NCI-H187 treated with DMSO at 0.1 percent for 48 hours (cell line): Measurements from ENCODE around the gene MSANTD3.
"Not testable (repeated sequence)": the region's sequence is repeated elsewhere in the genome, so short reads cannot be mapped to it uniquely, and the experiment has no call there.

ENCODE experiments used
- DNase-seq: peaks from one replicate; lab custom pipeline; 2025; lab: John Stamatoyannopoulos, UW

MSANTD3 gene

DNA sequence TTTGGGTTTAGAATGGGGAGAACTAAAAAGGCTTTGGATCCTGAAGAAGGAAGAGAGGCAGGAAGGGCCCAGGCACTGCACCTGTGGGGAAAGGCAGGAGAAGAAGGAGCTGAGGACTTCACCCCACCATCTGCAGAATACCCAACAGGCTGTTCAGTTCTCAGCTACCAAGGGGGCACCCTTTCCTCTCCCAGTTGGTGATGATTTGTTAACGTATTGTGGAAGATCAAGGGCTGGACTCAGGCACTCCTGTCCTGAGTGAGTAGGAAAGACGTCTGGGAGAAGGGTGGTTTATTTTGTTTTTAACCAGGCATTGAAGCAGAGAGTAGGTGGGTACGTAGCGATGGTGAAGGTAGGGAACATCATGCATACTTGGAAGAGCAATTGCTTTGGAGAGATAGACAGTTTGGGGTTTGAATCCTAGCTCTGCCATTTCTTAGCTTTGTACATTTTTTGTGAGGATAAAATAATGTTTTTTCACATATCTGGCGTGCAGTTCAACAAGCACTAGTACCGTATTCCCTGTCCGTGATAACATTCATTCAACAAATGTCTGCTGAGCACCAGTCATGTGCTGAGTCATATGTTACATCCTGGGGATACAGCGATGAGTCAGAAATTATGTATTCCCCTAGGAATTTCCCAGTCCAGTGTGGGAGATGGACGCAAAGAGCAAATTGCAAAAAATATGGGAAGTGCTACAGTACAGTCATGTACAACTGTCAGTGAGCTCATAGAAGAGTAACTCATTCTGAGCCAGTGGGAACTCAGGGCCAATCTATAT lies 2.1 kb downstream of the MSANTD3 start:
- DNase-seq = no peak

DNA sequence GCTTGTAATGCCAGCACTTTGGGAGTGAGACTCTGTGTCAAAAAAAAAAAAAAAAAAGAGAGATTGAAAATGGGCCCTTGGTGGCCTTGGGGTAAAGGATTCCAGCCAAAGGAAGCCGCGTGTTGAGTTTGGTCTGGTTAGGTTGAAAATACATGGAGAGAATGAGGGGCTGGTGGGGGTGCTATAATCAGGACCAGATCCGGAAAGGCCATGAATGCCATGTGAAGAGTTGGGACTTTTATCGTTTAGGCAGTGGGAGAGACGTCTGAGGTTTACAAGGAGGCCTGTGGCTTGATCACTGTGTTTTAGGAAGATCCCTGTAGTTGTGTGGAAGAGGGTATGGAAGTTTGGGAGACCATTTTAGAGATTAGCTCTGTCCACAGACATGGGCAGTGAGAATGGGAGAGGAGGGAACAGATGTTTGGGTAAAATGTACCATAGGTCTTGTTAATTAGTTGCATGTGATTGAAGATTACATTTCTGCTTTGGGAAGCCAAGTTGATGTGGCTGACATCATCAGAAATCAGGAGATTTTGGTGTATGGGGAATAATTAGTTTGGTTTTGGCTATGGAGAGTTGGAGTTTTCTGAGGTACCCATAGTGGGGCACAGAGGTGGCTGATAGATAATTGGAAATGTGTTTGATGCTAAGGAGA lies 3.5 kb downstream of the MSANTD3 start:
- DNase-seq = no peak

DNA sequence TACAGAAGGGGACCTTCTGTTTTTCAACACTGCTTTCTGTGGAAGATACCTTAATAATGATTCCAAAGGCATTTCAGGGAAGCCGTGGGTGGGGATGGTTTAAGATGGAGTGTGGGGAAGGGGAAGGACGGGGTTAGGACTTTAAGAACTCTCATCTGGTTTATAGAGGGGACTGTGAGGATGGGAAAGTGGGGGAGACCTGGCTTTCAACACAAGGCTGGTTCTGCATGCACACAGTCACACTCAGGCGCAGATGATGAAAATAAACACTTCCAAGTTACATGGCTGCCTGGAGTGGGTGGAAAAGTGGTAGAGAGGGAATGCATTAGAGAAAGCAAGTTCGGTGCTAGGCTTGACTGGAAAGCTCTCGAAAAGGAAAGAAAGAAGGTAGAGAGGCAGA lies 4.9 kb downstream of the MSANTD3 start:
- DNase-seq = no peak

DNA sequence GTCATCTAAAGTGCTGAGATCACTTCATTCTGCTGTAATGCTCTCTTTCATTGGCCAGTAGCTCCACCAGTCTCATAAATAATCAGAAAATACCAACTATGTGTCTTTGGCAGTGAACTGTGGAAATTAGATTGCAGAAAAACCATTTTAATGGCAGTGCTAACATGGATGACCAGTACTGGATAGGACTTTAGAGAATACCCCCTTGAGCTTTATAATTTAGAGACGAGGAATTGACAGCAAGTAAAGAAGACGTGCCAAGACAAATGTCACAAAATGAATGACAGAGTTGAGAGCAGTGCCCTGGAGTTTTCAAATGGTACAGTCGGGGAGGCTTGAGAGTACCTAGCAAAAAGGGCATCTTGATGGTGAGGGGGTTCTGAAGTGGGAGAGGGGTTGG lies 5.8 kb downstream of the MSANTD3 start:
- DNase-seq = no peak

DNA sequence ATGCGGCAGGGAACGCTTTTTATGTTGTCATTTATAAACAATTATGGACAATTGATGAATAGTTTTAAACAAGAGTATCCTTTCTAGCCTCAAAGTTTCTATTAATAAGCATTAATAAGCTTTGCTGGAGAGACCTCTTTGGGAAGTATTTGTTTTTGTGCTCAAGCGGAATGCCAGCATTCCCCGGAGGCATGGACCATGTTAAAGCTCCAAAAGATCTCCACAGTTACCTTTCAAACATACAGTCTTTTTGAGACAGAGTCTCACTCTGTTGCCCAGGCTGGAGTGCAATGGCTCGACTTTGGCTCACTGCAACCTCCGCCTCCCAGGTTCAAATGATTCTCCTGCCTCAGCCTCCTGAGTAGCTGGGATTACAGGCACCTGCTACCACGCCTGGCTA lies 9.6 kb downstream of the MSANTD3 start:
- DNase-seq = no peak

DNA sequence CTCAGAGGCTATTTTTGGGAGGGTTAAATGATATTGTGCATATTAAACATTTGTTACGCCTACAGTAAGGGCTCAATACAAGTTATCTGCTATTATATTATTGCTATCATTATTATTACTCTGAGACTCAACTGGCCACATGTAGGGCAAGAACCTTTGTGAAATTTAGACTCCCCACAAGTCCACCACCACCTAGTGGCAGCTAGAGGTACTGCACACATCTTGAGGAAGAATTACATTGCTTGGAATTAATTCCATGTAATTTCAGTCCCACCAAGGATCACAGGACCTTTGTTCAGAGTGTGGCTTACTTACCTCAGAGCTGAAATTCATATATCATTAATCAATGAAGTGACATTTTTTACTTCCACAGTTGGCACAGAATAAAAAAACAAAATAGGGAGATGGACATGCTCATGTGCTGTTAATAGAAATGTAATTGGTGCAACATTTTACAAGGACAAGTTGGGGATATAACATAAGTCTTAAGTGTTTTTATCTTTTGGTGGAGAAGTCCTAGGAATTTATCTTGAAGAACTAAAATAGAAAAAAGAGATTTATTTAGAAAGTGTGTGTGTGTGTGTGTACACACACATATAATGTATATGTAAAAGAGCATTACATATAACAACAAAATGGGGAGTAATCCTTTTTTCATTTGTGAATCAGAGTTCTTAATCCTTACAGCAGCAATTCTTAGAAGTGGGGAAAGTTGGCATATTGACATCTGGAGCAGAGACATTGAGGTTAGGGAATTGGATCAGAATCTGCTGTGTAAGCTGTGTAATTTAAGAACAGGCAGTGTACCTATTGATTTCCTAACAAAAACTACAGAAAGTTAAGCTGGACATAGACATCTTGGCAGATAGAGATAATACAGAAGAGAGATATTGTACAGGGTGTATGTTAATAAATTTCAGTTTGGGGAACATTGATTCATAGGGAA lies 11.2 kb downstream of the MSANTD3 start:
- no peak for DNase-seq

DNA sequence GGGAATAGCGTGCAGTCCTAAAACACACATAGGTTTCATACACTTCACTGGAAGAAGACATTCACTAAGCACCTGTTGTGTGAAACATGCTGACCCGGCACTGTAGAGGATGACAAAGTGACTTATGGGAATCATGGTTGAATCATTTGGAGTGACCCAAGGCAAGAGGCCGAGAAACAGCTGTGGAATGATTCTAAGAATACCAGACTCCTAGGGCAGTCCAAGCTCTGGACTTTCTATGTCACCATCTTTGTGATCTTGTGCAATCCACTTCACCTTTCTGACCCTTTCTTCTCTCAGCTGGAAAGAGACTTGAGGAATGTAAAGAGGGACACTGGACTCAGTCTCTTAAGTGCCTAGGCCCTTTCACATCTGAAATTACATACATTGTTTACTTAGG lies 13.1 kb downstream of the MSANTD3 start:
- DNase-seq = no peak

DNA sequence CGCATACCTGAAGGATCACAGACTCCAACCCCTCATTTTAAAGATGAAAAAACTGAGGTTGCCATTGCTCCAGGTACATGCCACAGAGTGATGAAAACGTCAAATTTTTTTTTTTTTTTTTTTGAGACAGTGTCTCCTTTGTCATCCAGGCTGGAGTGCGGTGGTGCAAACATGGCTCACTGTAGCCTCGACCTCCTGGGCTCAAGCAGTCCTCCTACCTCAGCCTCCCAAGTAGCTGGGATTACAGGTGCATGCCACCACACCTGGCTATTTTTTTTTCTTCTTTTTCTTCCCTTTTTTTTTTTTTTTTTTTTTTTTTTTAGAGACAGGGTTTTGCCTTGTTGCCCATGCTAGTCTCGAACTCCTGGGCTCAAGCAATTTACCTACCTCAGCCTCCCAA lies 13.5 kb downstream of the MSANTD3 start:
- DNase-seq = not testable (repeated sequence)

DNA sequence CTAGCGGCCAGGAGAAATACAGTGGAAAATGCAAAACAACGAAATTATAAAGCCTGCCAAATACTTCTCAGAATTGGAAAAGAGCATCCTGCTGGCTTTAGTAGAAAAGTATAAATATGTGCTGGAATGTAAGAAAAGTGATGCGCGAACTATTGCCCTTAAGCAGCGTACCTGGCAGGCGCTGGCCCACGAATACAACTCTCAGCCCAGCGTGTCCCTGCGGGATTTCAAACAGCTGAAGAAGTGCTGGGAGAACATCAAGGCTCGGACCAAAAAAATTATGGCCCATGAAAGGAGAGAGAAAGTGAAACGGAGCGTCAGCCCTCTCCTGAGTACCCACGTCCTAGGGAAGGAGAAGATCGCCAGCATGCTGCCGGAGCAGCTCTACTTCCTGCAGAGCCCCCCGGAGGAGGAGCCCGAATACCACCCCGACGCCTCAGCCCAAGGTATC lies 15.0 kb downstream of the MSANTD3 start:
- DNase-seq = no peak

DNA sequence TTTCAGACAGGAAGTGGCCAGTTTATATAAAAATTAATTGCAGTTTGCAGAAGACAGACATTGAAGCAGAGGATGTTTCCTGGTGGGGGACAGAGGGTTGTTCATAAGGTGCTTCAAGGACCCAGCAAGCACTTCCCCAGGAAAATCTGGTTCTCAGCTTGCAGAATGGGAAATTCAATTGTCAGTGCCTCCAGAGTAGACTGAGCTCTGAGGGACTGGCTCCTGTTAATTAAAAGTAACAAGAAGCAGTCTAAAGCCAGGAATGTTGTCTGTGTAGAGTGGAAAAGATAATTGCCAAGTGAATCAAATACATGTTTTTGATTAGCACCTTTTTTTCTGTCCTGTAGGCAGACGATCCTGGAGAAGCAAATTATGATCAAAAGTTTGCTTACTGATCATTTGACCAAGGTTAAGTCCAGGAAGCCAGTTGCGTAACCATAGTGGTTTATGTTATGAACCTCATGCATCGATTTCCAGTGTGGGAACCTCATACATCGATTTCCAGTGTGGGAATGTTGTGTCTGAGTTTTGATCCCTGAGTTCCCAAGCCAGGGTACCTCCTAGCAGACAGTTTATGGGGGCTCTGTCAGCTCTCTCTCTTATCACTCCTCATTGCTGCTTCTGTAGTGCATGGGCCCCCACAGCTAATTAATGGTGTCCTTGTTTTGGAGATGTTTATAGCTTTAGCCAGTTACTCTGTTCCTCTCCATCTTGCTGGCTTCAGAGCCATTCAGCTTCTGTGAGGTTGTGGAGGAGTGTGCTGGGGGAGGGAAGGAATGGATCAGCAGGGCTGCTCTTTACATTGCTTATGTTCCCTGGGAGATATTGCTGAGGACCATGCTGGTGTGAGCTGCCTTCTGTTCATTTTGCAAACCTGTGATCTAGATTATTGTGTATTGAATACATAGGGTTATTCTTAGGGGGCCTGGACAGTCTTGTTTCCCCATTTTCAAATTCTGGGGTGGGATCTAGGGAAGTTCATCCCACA lies 17.1 kb downstream of the MSANTD3 start:
- DNase-seq = no peak

DNA sequence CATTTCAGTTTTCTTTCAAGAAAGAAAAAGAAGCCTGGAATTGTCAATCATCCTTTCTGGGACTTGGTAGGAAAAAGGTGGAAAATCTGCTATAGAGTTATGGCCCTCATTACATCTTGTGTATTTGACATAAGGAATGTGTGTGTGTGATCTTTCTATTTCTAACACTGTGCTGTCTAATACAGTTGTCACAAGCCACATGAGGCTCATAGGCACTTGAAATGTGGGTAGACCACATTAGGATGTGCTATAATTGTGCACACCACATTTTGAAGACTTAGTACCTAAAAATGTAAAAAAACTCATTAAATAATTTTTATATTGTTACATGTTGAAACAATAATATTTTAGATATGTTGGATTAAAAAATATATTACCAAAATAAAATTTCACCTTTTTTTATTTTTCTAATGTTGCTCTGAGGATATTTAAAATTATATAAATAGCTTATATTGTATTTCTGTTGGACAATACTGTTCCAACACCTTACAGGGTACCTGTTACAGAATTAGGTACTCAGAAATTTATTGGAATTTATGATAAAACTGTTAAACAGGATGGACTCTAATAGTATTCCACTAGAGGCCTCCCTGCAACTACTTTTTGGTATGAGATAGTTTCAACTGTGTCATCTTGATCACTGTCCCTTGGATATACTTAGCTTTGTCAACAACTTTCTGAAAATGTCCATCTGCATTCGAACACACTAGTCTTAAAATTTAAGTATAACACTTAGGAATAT lies 18.4 kb downstream of the MSANTD3 start:
- DNase-seq = no peak

DNA sequence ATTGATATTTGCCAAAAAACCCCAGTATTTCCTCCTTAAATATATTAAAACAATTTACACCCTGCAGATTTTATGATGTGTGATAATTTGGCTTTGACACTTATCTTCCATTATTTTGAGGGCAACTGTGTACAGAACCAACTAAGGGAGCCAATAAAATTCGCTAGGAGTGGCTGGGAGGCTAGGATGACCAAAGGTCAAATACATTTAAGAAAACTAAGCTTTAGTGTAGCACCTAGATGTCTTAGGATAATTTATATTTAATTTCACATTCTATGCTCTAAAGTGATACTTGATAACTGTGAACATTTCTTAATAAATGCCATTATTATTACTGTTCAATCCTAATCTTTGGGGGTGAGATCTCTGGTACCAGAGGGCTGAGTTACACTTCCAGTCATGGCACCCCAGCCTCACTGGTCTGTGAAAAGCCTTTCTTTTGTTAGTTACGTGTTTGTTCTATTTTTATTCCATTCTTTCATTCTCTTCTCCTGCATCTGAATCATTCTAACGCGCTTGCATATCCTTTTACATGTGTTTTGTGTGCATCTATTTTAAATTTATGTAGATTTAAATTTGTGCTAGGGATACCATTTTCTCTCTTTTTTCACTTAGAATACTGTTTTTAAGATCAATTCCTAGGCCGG lies 19.1 kb downstream of the MSANTD3 start:
- DNase-seq = no peak

DNA sequence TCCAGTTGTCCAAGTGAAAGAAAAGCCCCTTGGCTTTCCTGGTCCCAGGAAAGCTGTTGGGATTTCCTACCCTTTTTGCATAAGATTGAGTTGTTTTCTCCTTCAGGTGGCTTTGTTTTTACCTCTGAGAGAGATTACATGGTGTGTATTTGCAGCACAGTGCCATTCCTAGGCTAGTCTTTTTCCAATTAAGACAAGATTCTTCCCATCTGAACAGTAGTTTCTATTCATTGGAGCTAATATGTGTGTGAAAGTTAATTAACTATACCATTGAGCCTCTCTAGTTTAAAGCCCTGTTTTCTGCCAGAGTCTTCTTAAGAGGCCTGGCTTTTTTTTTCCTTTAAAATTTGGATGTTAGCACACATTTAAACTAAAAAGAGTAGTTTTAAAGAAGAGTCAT lies 20.1 kb downstream of the MSANTD3 start:
- DNase-seq = no peak

DNA sequence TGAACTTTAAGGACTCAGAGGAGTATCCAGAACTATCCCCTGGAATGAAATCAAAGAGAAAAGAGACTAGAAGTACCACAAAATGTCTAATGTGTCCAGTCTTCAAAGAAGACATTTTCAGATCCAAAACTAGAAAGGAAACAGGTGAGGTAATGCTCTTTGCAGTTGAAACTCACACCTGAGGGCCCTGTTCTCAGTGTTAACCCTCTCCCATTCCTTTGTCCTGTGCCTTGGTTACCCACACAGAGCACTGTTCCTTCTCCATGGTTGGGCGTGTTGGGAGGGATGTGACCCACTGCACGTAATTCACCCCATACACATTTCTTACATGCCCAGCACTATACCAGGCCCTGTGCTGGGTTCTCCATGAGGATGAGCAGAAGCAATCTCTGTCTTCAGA lies 21.3 kb downstream of the MSANTD3 start:
- DNase-seq = no peak

DNA sequence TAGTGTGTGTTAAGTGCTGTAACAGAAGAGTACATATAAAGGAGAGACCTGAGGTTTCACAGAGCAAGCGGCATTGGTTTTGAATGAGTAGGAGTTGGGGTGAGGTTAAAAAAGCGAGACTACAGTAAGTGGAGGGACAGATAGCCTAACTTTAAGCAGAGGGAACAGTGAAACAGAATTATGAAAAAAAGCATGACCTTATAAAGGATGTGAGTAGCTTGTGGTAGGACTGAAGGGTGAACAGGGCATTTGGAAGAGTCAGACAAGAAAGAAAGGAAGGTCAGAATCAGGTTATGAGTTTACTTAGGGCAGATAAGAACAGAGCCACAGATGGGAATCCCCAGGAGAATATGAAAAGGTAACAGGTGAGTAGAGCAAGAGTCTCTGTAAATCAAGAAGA lies 22.5 kb downstream of the MSANTD3 start:
- DNase-seq = no peak

DNA sequence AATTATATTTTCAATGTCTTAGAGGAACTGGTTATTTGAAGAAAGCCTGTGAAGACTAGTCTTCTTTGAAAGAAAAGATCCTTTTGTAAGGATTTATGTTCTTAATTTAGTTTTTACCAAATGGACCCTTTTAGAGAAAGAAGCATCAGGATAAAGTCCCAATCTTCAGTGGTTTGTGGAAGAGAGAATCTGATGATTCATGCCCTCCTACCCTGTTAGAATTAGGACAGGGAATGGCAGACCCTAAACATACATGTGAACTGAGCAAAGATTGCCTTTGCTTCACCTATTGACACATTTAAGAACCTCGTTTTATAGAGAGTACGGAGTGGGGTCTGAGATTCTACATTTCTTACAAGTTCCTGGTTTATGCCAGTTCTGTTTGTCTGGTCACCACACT lies 26.0 kb downstream of the MSANTD3 start:
- no peak for DNase-seq

DNA sequence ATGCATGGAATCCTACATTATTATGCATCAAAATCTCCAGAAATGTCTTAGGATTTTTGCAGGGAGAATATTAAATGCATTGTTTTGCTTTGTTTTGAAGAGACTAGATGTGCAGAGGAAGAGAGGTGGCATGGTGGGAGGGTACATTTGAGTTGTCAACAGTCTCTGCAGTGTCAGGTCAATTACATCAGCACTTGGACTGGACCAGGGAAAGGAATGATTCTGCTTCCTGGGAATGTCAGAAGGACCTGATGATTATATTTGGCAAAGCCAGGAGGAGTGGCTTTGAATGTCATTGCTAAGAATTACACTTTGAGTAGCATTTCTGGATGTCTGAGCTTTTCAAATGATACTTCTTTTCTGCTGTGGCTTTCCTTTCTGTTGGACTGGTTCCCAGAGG lies 28.5 kb downstream of the MSANTD3 start:
- DNase-seq = no peak

DNA sequence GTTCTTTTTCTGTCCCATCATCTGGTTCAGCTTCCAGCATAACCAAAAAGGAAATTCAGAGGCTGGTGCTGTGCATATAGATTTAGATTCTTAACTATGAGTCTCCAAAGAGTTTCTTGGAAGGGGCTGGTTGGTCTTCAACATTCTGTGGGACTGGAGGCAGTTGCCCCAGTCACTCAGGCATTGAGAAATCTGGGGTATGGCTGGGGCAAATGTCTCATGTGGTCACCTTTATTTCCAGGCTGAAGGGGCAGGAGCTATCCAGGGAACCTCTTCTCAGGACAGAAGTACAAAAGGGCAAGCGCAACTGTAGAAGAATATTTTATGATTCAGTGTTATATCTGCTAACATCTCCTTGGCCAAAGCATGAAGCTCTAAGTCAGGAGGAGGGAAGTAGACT lies 30.6 kb downstream of the MSANTD3 start:
- DNase-seq = no peak

DNA sequence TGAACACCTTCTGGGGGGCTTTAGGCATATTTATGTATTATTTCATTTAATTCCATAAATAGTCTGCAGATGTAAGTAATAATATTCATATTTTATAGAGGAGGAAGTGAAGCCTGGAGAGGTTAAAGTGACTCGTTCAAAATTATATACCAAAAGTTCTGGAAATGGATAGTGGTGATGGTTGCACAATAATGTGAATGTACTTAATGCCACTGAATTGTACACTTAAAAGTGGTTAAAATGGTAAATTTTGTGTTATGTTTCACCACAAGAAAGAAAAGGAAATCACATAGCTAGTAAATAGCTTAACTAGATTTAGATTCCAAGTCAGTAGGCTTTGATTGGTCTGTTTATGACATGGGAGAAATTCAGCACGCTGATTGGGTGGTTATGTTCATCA lies 33.0 kb downstream of the MSANTD3 start:
- no peak for DNase-seq

DNA sequence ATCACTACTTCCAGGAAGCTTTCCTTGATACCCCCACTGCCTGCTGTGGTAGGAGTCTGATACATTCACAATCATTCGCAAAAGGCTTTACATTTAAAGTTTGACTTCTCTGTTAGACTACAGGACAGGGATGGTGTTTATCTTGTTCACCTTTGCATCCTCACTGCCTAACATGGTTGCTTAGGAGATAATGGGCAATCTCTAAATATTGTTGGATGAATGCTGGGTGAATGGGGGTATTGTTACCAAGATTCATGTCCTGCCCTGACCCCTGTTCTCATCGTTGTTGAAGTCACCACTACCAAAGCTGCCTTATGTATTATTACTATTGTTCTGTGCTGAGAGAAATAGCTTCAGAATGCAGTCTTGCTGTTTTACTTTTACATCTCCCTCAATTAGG lies 38.3 kb downstream of the MSANTD3 start:
- DNase-seq = no peak
